AG09319 (cell line): ENCODE results near the gene CD33.

ENCODE experiments used
- DNase-seq: peaks from one replicate; pipeline ENCODE4 v3.0.0-alpha.2; 2010; ENCODE audit warnings: low read depth; ENCODE audit errors: extremely low read depth
- CTCF ChIP-seq: IDR thresholded peaks from 2 replicates; pipeline ENCODE4 v1.5.1; 2011; ENCODE audit warnings: low read depth, mild to moderate bottlenecking, inconsistent platforms, low read length, moderate library complexity

CD33 gene

GRCh38 chr19:51259348-51260245 is 34.7 kb downstream of the CD33 start:
- TF ChIP-seq CTCF, result peak; percentile 37
- DNase-seq, result no peak

GRCh38 chr19:51263808-51264207 is 38.9 kb downstream of the CD33 start:
- no peak for DNase-seq
- TF ChIP-seq CTCF, result no peak

GRCh38 chr19:51271067-51271466 is 46.2 kb downstream of the CD33 start:
- no peak for TF ChIP-seq CTCF
- no peak for DNase-seq

- no peak for DNase-seq
These were observed 47.4 kb downstream of the CD33 start for GRCh38 chr19:51272183-51272810.

GRCh38 chr19:51274049-51274770 is 49.3 kb downstream of the CD33 start:
- DNase-seq, result no peak
- no peak for TF ChIP-seq CTCF

More at GRCh38 chr19:51272183-51272810, 47.4 kb downstream of the CD33 start:
- no peak for TF ChIP-seq CTCF

GRCh38 chr19:51277112-51277511 is 52.2 kb downstream of the CD33 start:
- no peak for TF ChIP-seq CTCF
- DNase-seq, result no peak
